GM12891 (cell line): Measurements from ENCODE around the gene TSHZ2.

ENCODE experiments used
- PAX5 ChIP-seq: IDR thresholded peaks from 2 replicates; pipeline ENCODE4 v1.6.1; 2011; ENCODE audit warnings: low read length, moderate library complexity, mild to moderate bottlenecking; ENCODE audit not compliant: insufficient read depth, severe bottlenecking
- POLR2A ChIP-seq: IDR thresholded peaks from 2 replicates; pipeline ENCODE4 v1.6.1; 2011; ENCODE audit warnings: low read depth, low read length, control low read depth
- POLR2AphosphoS5 ChIP-seq: IDR thresholded peaks from 2 replicates; pipeline ENCODE4 v1.6.1; 2011; ENCODE audit warnings: low read depth, low read length, control low read depth
- POU2F2 ChIP-seq: IDR thresholded peaks from 2 replicates; pipeline ENCODE4 v1.6.1; 2011; ENCODE audit warnings: low read depth, mild to moderate bottlenecking, control low read depth, low read length, moderate library complexity
- SPI1 ChIP-seq: IDR thresholded peaks from 2 replicates; pipeline ENCODE4 v1.6.1; 2011; ENCODE audit warnings: low read depth, low read length, control low read depth
- TAF1 ChIP-seq: IDR thresholded peaks from 2 replicates; pipeline ENCODE4 v1.6.1; 2011; ENCODE audit warnings: low read depth, low read length, control low read depth

GRCh38 chr20:53399083-53399482, 426.9 kb downstream of the TSHZ2 start:
- TF ChIP-seq POLR2A, result no peak
- no peak for TF ChIP-seq SPI1
- TF ChIP-seq POLR2AphosphoS5, result no peak
- no peak for TF ChIP-seq POU2F2
- TF ChIP-seq TAF1, result no peak
- no peak for TF ChIP-seq PAX5
